H9 (cell line): Measurements from ENCODE around the gene OSBP2. TPM values are rescaled to one million over a fixed set of nuclear protein-coding genes. Genes with fewer than 3 reads are reported as not detected.

ENCODE experiments used
- DNase-seq: peaks from one replicate; pipeline ENCODE4 v3.0.0-alpha.2; 2017
- H2AFZ ChIP-seq: one replicate; pipeline ENCODE4 v1.6.1; 2013; ENCODE audit warnings: mild to moderate bottlenecking, low read length, control low read depth, moderate library complexity
- H2AK5ac ChIP-seq: 2 replicates; pipeline ENCODE4 v1.6.1; 2013; ENCODE audit warnings: low read length, control low read depth, mixed read lengths; ENCODE audit not compliant: insufficient read length
- H2BK120ac ChIP-seq: one replicate; pipeline ENCODE4 v1.6.1; 2013; ENCODE audit warnings: low read depth, mild to moderate bottlenecking, low read length, control low read depth, inconsistent platforms; ENCODE audit not compliant: poor library complexity, severe bottlenecking
- H2BK12ac ChIP-seq: 2 replicates; pipeline ENCODE4 v1.6.1; 2013; ENCODE audit warnings: low read length, control low read depth, mixed read lengths, low read depth; ENCODE audit not compliant: insufficient read length
- H2BK15ac ChIP-seq: 2 replicates; pipeline ENCODE4 v1.6.1; 2013; ENCODE audit warnings: low read depth, low read length, control low read depth
- H2BK20ac ChIP-seq: one replicate; pipeline ENCODE4 v1.6.1; 2013; ENCODE audit warnings: low read depth, mild to moderate bottlenecking, low read length, control low read depth, inconsistent platforms; ENCODE audit not compliant: poor library complexity, severe bottlenecking
- H2BK5ac ChIP-seq: 2 replicates; pipeline ENCODE4 v1.6.1; 2013; ENCODE audit warnings: low read length, control low read depth, mixed read lengths; ENCODE audit not compliant: insufficient read length
- H3K14ac ChIP-seq: 2 replicates; pipeline ENCODE4 v1.6.1; 2013; ENCODE audit warnings: low read length, control low read depth; ENCODE audit not compliant: insufficient read depth
- H3K18ac ChIP-seq: 2 replicates; pipeline ENCODE4 v1.6.1; 2013; ENCODE audit warnings: low read depth, mild to moderate bottlenecking, mixed read lengths, low read length, control low read depth; ENCODE audit not compliant: insufficient read length
- H3K23ac ChIP-seq: 2 replicates; pipeline ENCODE4 v1.6.1; 2013; ENCODE audit warnings: low read length, control low read depth, mixed read lengths, low read depth; ENCODE audit not compliant: insufficient read length
- H3K23me2 ChIP-seq: 2 replicates; pipeline ENCODE4 v1.6.1; 2013; ENCODE audit warnings: low read depth, mild to moderate bottlenecking, mixed read lengths, low read length, control low read depth; ENCODE audit not compliant: insufficient read length, poor library complexity, severe bottlenecking
- H3K27ac ChIP-seq: 2 replicates; pipeline ENCODE4 v1.5.1; 2013; ENCODE audit warnings: low read length, control low read depth, mixed read lengths, low read depth; ENCODE audit not compliant: insufficient read length
- H3K27me3 ChIP-seq: 2 replicates; pipeline ENCODE4 v1.6.1; 2013; ENCODE audit warnings: low read length, control low read depth, inconsistent platforms; ENCODE audit not compliant: insufficient read depth
- H3K4ac ChIP-seq: 2 replicates; pipeline ENCODE4 v1.6.1; 2013; ENCODE audit warnings: low read depth, mild to moderate bottlenecking, control low read depth, inconsistent platforms, low read length, moderate library complexity
- H3K4me1 ChIP-seq: 2 replicates; pipeline ENCODE4 v1.6.1; 2013; ENCODE audit warnings: low read length, control low read depth, inconsistent platforms; ENCODE audit not compliant: insufficient read depth
- H3K4me2 ChIP-seq: 2 replicates; pipeline ENCODE4 v1.6.1; 2013; ENCODE audit warnings: low read length, control low read depth, mixed read lengths; ENCODE audit not compliant: insufficient read length, insufficient read depth
- H3K56ac ChIP-seq: 2 replicates; pipeline ENCODE4 v1.6.1; 2013; ENCODE audit warnings: low read depth, mild to moderate bottlenecking, mixed read lengths, low read length, control low read depth; ENCODE audit not compliant: insufficient read length
- H3K79me1 ChIP-seq: 2 replicates; pipeline ENCODE4 v1.6.1; 2013; ENCODE audit warnings: low read depth, mild to moderate bottlenecking, moderate library complexity, low read length, control low read depth, inconsistent platforms; ENCODE audit not compliant: insufficient read depth, poor library complexity, severe bottlenecking
- H3K79me2 ChIP-seq: 2 replicates; pipeline ENCODE4 v1.6.1; 2013; ENCODE audit warnings: low read length, control low read depth, inconsistent platforms; ENCODE audit not compliant: insufficient read depth
- H3K9ac ChIP-seq: 2 replicates; pipeline ENCODE4 v1.6.1; 2013; ENCODE audit warnings: low read length, control low read depth, mixed read lengths; ENCODE audit not compliant: insufficient read length; ENCODE audit errors: extremely low read depth
- H3K9me3 ChIP-seq: one replicate; pipeline ENCODE4 v1.6.1; 2013; ENCODE audit warnings: low read depth, low read length, inconsistent platforms; ENCODE audit not compliant: control insufficient read depth
- H3T11ph ChIP-seq: one replicate; pipeline ENCODE4 v1.6.1; 2013; ENCODE audit warnings: mild to moderate bottlenecking, low read length, control low read depth, inconsistent platforms
- H4K20me1 ChIP-seq: one replicate; pipeline ENCODE4 v1.6.1; 2013; ENCODE audit not compliant: control insufficient read depth, insufficient read length, insufficient read depth
- H4K5ac ChIP-seq: 2 replicates; pipeline ENCODE4 v1.6.1; 2013; ENCODE audit warnings: low read depth, mild to moderate bottlenecking, mixed read lengths, low read length, control low read depth; ENCODE audit not compliant: insufficient read length
- H4K8ac ChIP-seq: replicated peaks from 2 replicates; pipeline ENCODE4 v1.6.1; 2013; ENCODE audit warnings: low read length, control low read depth, mixed read lengths, low read depth; ENCODE audit not compliant: insufficient read length
- H4K91ac ChIP-seq: 2 replicates; pipeline ENCODE4 v1.6.1; 2013; ENCODE audit warnings: low read depth, mild to moderate bottlenecking, moderate library complexity, mixed read lengths, low read length, control low read depth; ENCODE audit not compliant: insufficient read length
- H3K27ac Mint-ChIP-seq, 3 experiments: 2 replicates in 2 of 3; 3 replicates in 1 of 3; pipeline ENCODE4 v1.8.0; 2020 to 2021; ENCODE audit warnings: mixed read lengths in 3 of 3, mild to moderate bottlenecking in 1 of 3, moderate library complexity in 1 of 3
- H3K27me3 Mint-ChIP-seq: 2 replicates; pipeline ENCODE4 v1.8.0; 2021; ENCODE audit warnings: low read depth, mild to moderate bottlenecking, moderate library complexity, mixed read lengths
- H3K36me3 Mint-ChIP-seq, 3 experiments: 2 replicates in 2 of 3; 3 replicates in 1 of 3; pipeline ENCODE4 v1.8.0; 2020 to 2021; ENCODE audit warnings: low read depth in 3 of 3, mixed read lengths in 3 of 3; ENCODE audit not compliant: insufficient read depth in 1 of 3
- H3K4me1 Mint-ChIP-seq, 2 experiments: 2 replicates each; pipeline ENCODE4 v1.8.0; 2020; ENCODE audit warnings: mixed read lengths in 2 of 2
- H3K4me3 Mint-ChIP-seq, 2 experiments: 2 replicates in 1 of 2; 3 replicates in 1 of 2; pipeline ENCODE4 v1.8.0; 2020 to 2021; ENCODE audit warnings: mild to moderate bottlenecking in 2 of 2, mixed read lengths in 2 of 2, moderate library complexity in 1 of 2
- H3K9me3 Mint-ChIP-seq, 2 experiments: 2 replicates in 1 of 2; 3 replicates in 1 of 2; pipeline ENCODE4 v1.8.0; 2020; ENCODE audit warnings: mild to moderate bottlenecking in 2 of 2, mixed read lengths in 2 of 2, moderate library complexity in 1 of 2
- WGBS: extraction: QIAGEN DNeasy Blood & Tissue Kit; methylation state at CpG from one replicate; pipeline ENCODE4 v1.1.7; 2013; ENCODE audit warnings: missing lambda C conversion rate, low lambda C conversion rate, mixed read lengths; ENCODE audit not compliant: insufficient read length; ENCODE audit errors: extremely low coverage; 5-methylcytosine and 5-hydroxymethylcytosine counted together
- total RNA-seq: library from RNA; stranded (reverse); gene quantifications from 2 replicates; pipeline ENCODE4 v1.2.1, GENCODE V29; 2021
- TF ChIP-seq, protein P1 (sequence below): fragments of 200-600 bp; sonication (generic); conservative IDR thresholded peaks from 3 replicates; pipeline ENCODE4 v1.8.0; 2021; ENCODE audit warnings: antibody characterized with exemption, mild to moderate bottlenecking

The OSBP2 gene
- total RNA-seq, 1 experiment from 2014 or later: 3.4 TPM

- TF ChIP-seq, protein P1, sequence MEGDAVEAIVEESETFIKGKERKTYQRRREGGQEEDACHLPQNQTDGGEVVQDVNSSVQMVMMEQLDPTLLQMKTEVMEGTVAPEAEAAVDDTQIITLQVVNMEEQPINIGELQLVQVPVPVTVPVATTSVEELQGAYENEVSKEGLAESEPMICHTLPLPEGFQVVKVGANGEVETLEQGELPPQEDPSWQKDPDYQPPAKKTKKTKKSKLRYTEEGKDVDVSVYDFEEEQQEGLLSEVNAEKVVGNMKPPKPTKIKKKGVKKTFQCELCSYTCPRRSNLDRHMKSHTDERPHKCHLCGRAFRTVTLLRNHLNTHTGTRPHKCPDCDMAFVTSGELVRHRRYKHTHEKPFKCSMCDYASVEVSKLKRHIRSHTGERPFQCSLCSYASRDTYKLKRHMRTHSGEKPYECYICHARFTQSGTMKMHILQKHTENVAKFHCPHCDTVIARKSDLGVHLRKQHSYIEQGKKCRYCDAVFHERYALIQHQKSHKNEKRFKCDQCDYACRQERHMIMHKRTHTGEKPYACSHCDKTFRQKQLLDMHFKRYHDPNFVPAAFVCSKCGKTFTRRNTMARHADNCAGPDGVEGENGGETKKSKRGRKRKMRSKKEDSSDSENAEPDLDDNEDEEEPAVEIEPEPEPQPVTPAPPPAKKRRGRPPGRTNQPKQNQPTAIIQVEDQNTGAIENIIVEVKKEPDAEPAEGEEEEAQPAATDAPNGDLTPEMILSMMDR: peak; percentile 71
- H3K4me3 Mint-ChIP-seq: peak within 1 kb of the TSS; percentile 78 to 89
These were observed 26.9 kb upstream of the OSBP2 start, which contains the start of gene DUSP18 for GRCh38 chr22:30667494-30668385. DUSP18 (minus strand) TSS chr22:30667875; CDS start chr22:30664003, 3,872 bp downstream.

More at GRCh38 chr22:30667494-30668385, 26.9 kb upstream of the OSBP2 start, which contains the start of gene DUSP18:
- Histone ChIP-seq H2AFZ (no peak within 1 kb of the TSS), H3K9ac (peak within 1 kb of the TSS; percentile 37), H3K56ac (no peak within 1 kb of the TSS), H4K20me1 (no peaks in the 10 kb centered on the region), H4K91ac (no peak within 1 kb of the TSS), H3K9me3 (no peaks in the 10 kb centered on the region), H3K18ac (peak within 1 kb of the TSS; percentile 24), H2BK120ac (no peak within 1 kb of the TSS), H3K4me1 (no peaks in the 10 kb centered on the region), H3K27me3 (peaks cover 6% of the 10 kb centered on the region; the same call in 1 of the 2 replicates), H2BK12ac (no peak within 1 kb of the TSS), H3K4me2 (peak within 1 kb of the TSS; percentile 90), H3K79me2 (no peaks in the 10 kb centered on the region), H3K23ac (no peak within 1 kb of the TSS), H3K23me2 (peaks cover 16% of the 10 kb centered on the region), H2AK5ac (no peak within 1 kb of the TSS), H4K5ac (no peak within 1 kb of the TSS), H2BK15ac (no peak within 1 kb of the TSS), H3T11ph (no peak within 1 kb of the TSS), H3K14ac (peak within 1 kb of the TSS; percentile 40; the same call in 1 of the 2 replicates), H3K4ac (no peak within 1 kb of the TSS), H4K8ac (no peak within 1 kb of the TSS), H2BK5ac (no peak within 1 kb of the TSS), H2BK20ac (no peak within 1 kb of the TSS), H3K79me1 (no peaks in the 10 kb centered on the region), H3K27ac (no peak within 1 kb of the TSS)
- peak; percentile 98 for DNase-seq
- no CpG with 5 or more reads among the region's 77 CpGs for WGBS
- no peaks in the 10 kb centered on the region for H3K9me3 Mint-ChIP-seq
- H3K27me3 Mint-ChIP-seq: peaks cover 57% of the 10 kb centered on the region
- H3K36me3 Mint-ChIP-seq: peaks cover 0 to 9% (median 6%) of the 10 kb centered on the region in 3 experiments; a peak in 4 of 7 replicates
- peak within 1 kb of the TSS; percentile 12 to 95 (median 84); a peak in 4 of 7 replicates for H3K27ac Mint-ChIP-seq
- peaks cover 13 to 14% of the 10 kb centered on the region in 2 experiments for H3K4me1 Mint-ChIP-seq
